A673 (cell line): Measurements from ENCODE around the gene ENOX1.

Experiments used
- EZH2 ChIP-seq: fragments of 200-600 bp; sonication (generic); IDR thresholded peaks from 2 replicates; pipeline ENCODE4 v1.6.1; 2017; ENCODE audit warnings: borderline replicate concordance, low read depth, mild to moderate bottlenecking, mixed read lengths, antibody characterized with exemption, low read length; ENCODE audit not compliant: poor library complexity, severe bottlenecking
- TF ChIP-seq, protein P1 (sequence below): fragments of 300-800, 200-600 bp; sonication (generic); conservative IDR thresholded peaks from 2 replicates; pipeline ENCODE4 v1.5.1; 2017; ENCODE audit warnings: low read depth, mild to moderate bottlenecking, antibody characterized with exemption, low read length, moderate library complexity, mixed read lengths

DNA sequence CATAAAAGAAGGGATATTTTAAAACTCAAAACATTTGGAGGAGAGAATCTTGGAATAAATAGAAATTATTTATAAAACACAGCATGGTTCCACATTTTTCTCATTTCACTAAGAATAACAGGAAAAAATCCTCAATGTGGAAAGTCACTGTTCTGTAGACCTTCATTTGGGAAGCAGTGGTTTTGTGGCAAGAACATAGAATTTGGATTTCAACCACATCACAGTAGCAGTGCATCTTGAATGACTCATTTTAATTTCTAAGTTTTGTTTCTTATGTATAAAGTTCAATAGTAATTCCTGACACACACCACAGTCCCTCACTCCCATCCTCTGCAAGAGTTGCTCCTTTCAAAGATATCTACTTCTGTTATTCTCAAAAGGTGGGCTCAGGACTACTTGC is 264.0 kb downstream of the ENOX1 start:
- TF ChIP-seq, protein P1, sequence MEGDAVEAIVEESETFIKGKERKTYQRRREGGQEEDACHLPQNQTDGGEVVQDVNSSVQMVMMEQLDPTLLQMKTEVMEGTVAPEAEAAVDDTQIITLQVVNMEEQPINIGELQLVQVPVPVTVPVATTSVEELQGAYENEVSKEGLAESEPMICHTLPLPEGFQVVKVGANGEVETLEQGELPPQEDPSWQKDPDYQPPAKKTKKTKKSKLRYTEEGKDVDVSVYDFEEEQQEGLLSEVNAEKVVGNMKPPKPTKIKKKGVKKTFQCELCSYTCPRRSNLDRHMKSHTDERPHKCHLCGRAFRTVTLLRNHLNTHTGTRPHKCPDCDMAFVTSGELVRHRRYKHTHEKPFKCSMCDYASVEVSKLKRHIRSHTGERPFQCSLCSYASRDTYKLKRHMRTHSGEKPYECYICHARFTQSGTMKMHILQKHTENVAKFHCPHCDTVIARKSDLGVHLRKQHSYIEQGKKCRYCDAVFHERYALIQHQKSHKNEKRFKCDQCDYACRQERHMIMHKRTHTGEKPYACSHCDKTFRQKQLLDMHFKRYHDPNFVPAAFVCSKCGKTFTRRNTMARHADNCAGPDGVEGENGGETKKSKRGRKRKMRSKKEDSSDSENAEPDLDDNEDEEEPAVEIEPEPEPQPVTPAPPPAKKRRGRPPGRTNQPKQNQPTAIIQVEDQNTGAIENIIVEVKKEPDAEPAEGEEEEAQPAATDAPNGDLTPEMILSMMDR, result no peak
- TF ChIP-seq EZH2, result no peak
